Colonic mucosa (tissue), 4 donors: ENCODE measurements around the gene SPACA6. TPM values are rescaled to one million over a fixed set of nuclear protein-coding genes. Genes with fewer than 3 reads are reported as not detected.

Experiments
- DNase-seq: peaks from one replicate; pipeline ENCODE4 v3.0.0-alpha.2; 2020
- H3K27ac ChIP-seq: fragments of 200-600 bp; one replicate; pipeline ENCODE4 v1.8.0; 2021
- H3K27me3 ChIP-seq: fragments of 200-600 bp; one replicate; pipeline ENCODE4 v1.8.0; 2021
- H3K36me3 ChIP-seq: fragments of 200-600 bp; one replicate; pipeline ENCODE4 v1.8.0; 2021
- H3K4me1 ChIP-seq: fragments of 200-600 bp; one replicate; pipeline ENCODE4 v1.8.0; 2021; ENCODE audit warnings: mild to moderate bottlenecking
- H3K4me3 ChIP-seq: fragments of 200-600 bp; one replicate; pipeline ENCODE4 v1.8.0; 2021
- H3K9ac ChIP-seq, 2 donors: one replicate each; pipeline ENCODE4 v1.7.0; 2013; ENCODE audit warnings: control low read depth in 2 of 2, low read depth in 2 of 2, low read length in 2 of 2
- H3K9me3 ChIP-seq: fragments of 200-600 bp; one replicate; pipeline ENCODE4 v1.8.0; 2021
- intact Hi-C: fragments of 100-400 bp; cut with DNase I; formaldehyde crosslinking; loops from one replicate; pipeline ENCODE4 v1.14.1; 2022
- total RNA-seq, 2 donors: library from RNA; stranded (reverse); fragmentation: NEBNext Ultra II Directional in 1 of 2; extraction: Animal tissue kit (Norgen Biotek cat#: 25700) in 1 of 2; gene quantifications; one replicate each; pipeline ENCODE4 v1.2.1, GENCODE V29; 2021
- TF ChIP-seq, protein P1 (sequence below): fragments of 200-600 bp; IDR thresholded peaks from one replicate; pipeline ENCODE4 v1.8.0; 2022; ENCODE audit warnings: antibody characterized with exemption, mild to moderate bottlenecking
- donor health status: healthy.
- donor health status: DM: no; HTN: no; CAD: no.
- donor health status: DM: no; HTN: no; CAD: no.

The SPACA6 gene
- total RNA-seq, 2 donors from 2014 or later = 3.0 to 4.3 TPM

- no peak overlapping the region for H3K27ac ChIP-seq
- no peaks in the 10 kb centered on the region for H3K9me3 ChIP-seq
- TF ChIP-seq, protein P1, sequence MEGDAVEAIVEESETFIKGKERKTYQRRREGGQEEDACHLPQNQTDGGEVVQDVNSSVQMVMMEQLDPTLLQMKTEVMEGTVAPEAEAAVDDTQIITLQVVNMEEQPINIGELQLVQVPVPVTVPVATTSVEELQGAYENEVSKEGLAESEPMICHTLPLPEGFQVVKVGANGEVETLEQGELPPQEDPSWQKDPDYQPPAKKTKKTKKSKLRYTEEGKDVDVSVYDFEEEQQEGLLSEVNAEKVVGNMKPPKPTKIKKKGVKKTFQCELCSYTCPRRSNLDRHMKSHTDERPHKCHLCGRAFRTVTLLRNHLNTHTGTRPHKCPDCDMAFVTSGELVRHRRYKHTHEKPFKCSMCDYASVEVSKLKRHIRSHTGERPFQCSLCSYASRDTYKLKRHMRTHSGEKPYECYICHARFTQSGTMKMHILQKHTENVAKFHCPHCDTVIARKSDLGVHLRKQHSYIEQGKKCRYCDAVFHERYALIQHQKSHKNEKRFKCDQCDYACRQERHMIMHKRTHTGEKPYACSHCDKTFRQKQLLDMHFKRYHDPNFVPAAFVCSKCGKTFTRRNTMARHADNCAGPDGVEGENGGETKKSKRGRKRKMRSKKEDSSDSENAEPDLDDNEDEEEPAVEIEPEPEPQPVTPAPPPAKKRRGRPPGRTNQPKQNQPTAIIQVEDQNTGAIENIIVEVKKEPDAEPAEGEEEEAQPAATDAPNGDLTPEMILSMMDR = no peak
- no peak overlapping the region for H3K4me3 ChIP-seq
- H3K36me3 ChIP-seq = no peaks in the 10 kb centered on the region
- no peak overlapping the region for H3K9ac ChIP-seq
- DNase-seq = no peak
- intact Hi-C loops = no loop called here
- no peaks in the 10 kb centered on the region for H3K27me3 ChIP-seq
- no peaks in the 10 kb centered on the region for H3K4me1 ChIP-seq
Measured at GRCh38 chr19:51680474-51680873, 12.7 kb upstream of the SPACA6 start.

- H3K4me3 ChIP-seq = no peak overlapping the region
- no peaks in the 10 kb centered on the region for H3K27me3 ChIP-seq
- no peak overlapping the region for H3K9ac ChIP-seq
- H3K9me3 ChIP-seq = no peaks in the 10 kb centered on the region
- TF ChIP-seq, protein P1 = no peak
- H3K4me1 ChIP-seq = no peaks in the 10 kb centered on the region
- H3K36me3 ChIP-seq = no peaks in the 10 kb centered on the region
- DNase-seq = no peak
- H3K27ac ChIP-seq = no peak overlapping the region
- intact Hi-C loops = no loop called here
Measured at GRCh38 chr19:51681286-51681941, 11.7 kb upstream of the SPACA6 start.

DNA sequence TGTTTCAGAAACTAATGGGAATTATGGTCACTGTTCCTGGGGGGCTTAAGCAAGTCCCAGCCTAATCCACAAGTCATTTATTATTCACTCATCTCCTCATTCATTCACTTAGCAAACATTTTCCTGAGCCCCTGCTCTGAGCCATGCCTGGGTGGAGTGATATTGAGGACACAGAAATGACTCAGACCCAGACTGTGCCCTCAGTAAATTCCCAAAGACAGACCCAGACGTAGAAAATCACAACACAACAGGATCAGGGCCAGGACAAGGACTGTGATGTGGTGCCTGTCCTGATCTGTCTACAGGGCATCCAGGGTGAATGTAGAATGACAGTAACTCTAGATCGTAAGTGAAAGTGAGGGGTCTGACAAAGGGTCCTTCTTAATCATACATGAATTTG lies 7.0 kb upstream of the SPACA6 start:
- peaks cover 7% of the 10 kb centered on the region for H3K27me3 ChIP-seq
- no peak overlapping the region for H3K27ac ChIP-seq
- TF ChIP-seq, protein P1 = no peak
- no peak overlapping the region for H3K4me3 ChIP-seq
- intact Hi-C loops = no loop called here
- no peaks in the 10 kb centered on the region for H3K36me3 ChIP-seq
- H3K4me1 ChIP-seq = no peaks in the 10 kb centered on the region
- no peak overlapping the region for H3K9ac ChIP-seq
- H3K9me3 ChIP-seq = no peaks in the 10 kb centered on the region
- no peak for DNase-seq

DNA sequence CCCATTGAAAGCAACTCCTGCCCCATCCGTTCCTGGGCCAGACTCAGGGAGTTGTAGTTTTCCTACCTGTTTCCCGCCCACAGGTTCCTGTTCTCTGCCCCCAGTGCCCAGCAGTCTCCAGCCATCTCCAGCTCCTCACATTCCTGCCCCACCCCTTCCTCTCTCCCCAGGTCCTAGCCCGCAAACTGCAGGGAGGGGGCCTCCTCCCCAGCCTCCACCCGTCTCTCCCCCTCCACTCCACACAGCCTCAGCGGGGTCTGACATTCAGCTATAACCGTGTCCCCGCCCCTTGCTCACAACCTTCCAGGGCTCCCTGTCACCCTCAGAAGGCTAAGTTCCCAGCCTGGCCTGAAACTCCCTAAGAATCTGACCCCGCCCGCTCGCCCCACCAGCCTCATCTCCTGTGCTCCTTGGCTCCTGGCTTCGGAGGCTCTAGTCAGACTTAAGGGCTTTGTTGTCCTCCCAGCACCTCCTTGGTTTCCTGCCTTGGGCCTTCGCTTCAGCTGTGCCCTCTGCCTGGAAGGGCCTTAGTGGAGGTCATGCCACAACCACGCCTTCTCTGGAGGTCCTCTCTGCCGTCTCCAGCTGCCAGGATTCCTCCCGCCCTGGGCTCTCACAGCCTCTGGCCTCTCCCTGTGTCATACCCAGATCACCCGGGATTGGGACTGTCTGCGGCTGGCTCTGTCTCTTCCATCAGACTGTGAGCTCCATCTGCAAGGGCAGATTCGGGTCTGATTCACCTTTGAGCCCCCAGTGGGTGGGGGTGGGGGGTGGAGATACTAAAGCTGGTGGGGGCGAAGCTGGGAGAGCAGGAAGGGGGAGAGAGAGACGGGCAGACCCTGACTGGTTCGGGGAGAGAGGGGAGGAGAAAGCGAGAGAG lies 5.1 kb upstream of the SPACA6 start:
- H3K36me3 ChIP-seq = no peaks in the 10 kb centered on the region
- no peaks in the 10 kb centered on the region for H3K9me3 ChIP-seq
- H3K27ac ChIP-seq = peak overlapping the region; percentile 80
- H3K9ac ChIP-seq = peak overlapping the region; percentile 15 to 63
- DNase-seq = peak; percentile 45
- intact Hi-C loops = no loop called here
- TF ChIP-seq, protein P1 = no peak
- no peaks in the 10 kb centered on the region for H3K4me1 ChIP-seq
- peak overlapping the region; percentile 54 for H3K4me3 ChIP-seq
- peaks cover 7% of the 10 kb centered on the region for H3K27me3 ChIP-seq

- Histone ChIP-seq H3K4me1 (no peaks in the 10 kb centered on the region), H3K27me3 (peaks cover 7% of the 10 kb centered on the region), H3K36me3 (no peaks in the 10 kb centered on the region), H3K4me3 (peak overlapping the region; percentile 54), H3K9ac (peak overlapping the region; percentile 15 to 66), H3K9me3 (no peaks in the 10 kb centered on the region), H3K27ac (peak overlapping the region; percentile 84)
- TF ChIP-seq, protein P1 = no peak
- DNase-seq = peak; percentile 82
- intact Hi-C loops = no loop called here
Measured at GRCh38 chr19:51688671-51689571, 4.2 kb upstream of the SPACA6 start.
